ENCODE measurements around the gene MTHFD1L.

The MTHFD1L gene

DNA sequence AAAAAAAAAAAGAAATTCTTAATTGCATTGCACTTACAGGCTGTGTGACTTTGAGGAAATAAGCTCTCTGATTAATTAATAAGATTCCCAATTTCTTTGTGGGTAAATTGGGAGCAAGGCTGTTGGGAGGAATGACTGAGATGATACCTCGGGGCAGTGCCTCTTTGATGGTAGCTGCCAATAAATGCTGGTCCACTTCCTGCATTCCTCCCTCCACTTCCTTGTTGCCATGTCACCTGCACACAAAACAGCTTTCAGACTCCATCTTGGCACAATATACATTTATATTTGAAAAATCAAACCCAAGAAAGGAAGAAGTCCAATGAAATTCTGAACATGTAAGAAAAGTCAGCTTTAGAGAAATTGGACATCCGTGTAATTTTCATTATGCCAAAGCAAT is 45.1 kb downstream of the MTHFD1L start:
- Histone ChIP-seq H3K4me2 (no peak overlapping the region), H3K36me3 (ENCODE audit: insufficient read depth) (0 out of 2 replicates have a peak, but pooled peaks cover 3% of the 10 kb centered on the region)
- TF ChIP-seq, protein P1, sequence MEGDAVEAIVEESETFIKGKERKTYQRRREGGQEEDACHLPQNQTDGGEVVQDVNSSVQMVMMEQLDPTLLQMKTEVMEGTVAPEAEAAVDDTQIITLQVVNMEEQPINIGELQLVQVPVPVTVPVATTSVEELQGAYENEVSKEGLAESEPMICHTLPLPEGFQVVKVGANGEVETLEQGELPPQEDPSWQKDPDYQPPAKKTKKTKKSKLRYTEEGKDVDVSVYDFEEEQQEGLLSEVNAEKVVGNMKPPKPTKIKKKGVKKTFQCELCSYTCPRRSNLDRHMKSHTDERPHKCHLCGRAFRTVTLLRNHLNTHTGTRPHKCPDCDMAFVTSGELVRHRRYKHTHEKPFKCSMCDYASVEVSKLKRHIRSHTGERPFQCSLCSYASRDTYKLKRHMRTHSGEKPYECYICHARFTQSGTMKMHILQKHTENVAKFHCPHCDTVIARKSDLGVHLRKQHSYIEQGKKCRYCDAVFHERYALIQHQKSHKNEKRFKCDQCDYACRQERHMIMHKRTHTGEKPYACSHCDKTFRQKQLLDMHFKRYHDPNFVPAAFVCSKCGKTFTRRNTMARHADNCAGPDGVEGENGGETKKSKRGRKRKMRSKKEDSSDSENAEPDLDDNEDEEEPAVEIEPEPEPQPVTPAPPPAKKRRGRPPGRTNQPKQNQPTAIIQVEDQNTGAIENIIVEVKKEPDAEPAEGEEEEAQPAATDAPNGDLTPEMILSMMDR (conservative IDR thresholded peaks at IDR 0.05; ENCODE audit: low read depth, low read length) = no peak

DNA sequence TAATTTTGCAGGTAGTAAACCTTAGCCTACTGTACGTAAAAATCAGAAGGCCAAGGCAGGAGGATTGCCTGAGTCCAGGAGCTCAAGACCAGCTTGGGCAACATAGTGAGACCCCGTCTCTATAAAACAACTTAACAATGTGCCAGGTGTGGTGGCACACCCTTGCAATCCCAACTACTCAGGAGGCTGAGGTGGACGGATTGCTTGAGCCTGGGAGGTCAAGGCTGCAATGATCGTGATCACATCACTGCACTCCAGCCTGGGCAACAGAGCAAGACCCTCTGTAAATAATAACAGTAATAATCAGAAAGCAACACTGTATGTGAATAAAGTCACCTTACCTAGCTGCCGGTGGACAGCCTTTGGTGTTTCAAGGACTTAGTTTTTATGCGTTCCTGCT is 48.9 kb downstream of the MTHFD1L start:
- Histone ChIP-seq H3K36me3 (ENCODE audit: insufficient read depth) (0 out of 2 replicates have a peak, but pooled peaks cover 3% of the 10 kb centered on the region), H3K79me2 (ENCODE audit: insufficient read depth, low read depth) (no peaks in the 10 kb centered on the region)

More for the DNA sequence above, 45.1 kb downstream of the MTHFD1L start:
- Histone ChIP-seq H3K4me1 (ENCODE audit: low read depth, poor library complexity, severe bottlenecking) (no peaks in the 10 kb centered on the region), H3K27me3 (ENCODE audit: insufficient read depth, low read depth) (no peaks in the 10 kb centered on the region), H2AFZ (ENCODE audit: low read depth) (no peak overlapping the region), H3K9ac (no peak overlapping the region), H3K27ac (no peak overlapping the region), H3K79me2 (ENCODE audit: insufficient read depth, low read depth) (no peaks in the 10 kb centered on the region), H4K20me1 (ENCODE audit: insufficient read depth) (no peaks in the 10 kb centered on the region), H3K4me3 (IDR thresholded peaks at IDR 0.05; ENCODE audit: insufficient read depth, low read depth, low read length) (no peak overlapping the region)

GRCh38 chr6:150915131-150915879 is 49.8 kb downstream of the MTHFD1L start:
- Histone ChIP-seq H4K20me1 (ENCODE audit: insufficient read depth) (no peaks in the 10 kb centered on the region), H3K27me3 (ENCODE audit: insufficient read depth, low read depth) (no peaks in the 10 kb centered on the region), H3K4me1 (ENCODE audit: low read depth, poor library complexity, severe bottlenecking) (no peaks in the 10 kb centered on the region), H3K9ac (no peak overlapping the region), H3K4me3 (IDR thresholded peaks at IDR 0.05; ENCODE audit: insufficient read depth, low read depth, low read length) (no peak overlapping the region), H3K79me2 (ENCODE audit: insufficient read depth, low read depth) (no peaks in the 10 kb centered on the region), H2AFZ (ENCODE audit: low read depth) (no peak overlapping the region), H3K36me3 (ENCODE audit: insufficient read depth) (0 out of 2 replicates have a peak, but pooled peaks cover 3% of the 10 kb centered on the region), H3K27ac (no peak overlapping the region), H3K4me2 (no peak overlapping the region)
- TF ChIP-seq, protein P1 (conservative IDR thresholded peaks at IDR 0.05; ENCODE audit: low read depth, low read length) = no peak

More for the DNA sequence above, 48.9 kb downstream of the MTHFD1L start:
- no peak overlapping the region for H2AFZ ChIP-seq (ENCODE audit: low read depth)
- H3K9ac ChIP-seq = no peak overlapping the region
- H3K4me2 ChIP-seq = no peak overlapping the region
- no peaks in the 10 kb centered on the region for H3K27me3 ChIP-seq (ENCODE audit: insufficient read depth, low read depth)
- TF ChIP-seq, protein P1 (conservative IDR thresholded peaks at IDR 0.05; ENCODE audit: low read depth, low read length) = no peak
- H3K27ac ChIP-seq = no peak overlapping the region
- H3K4me3 ChIP-seq (IDR thresholded peaks at IDR 0.05; ENCODE audit: insufficient read depth, low read depth, low read length) = no peak overlapping the region
- no peaks in the 10 kb centered on the region for H4K20me1 ChIP-seq (ENCODE audit: insufficient read depth)
- no peaks in the 10 kb centered on the region for H3K4me1 ChIP-seq (ENCODE audit: low read depth, poor library complexity, severe bottlenecking)

- no peak overlapping the region for H3K4me2 ChIP-seq
- H3K4me3 ChIP-seq (IDR thresholded peaks at IDR 0.05; ENCODE audit: insufficient read depth, low read depth, low read length) = no peak overlapping the region
- H3K4me1 ChIP-seq (ENCODE audit: low read depth, poor library complexity, severe bottlenecking) = no peaks in the 10 kb centered on the region
- H3K9ac ChIP-seq = no peak overlapping the region
- no peak overlapping the region for H3K27ac ChIP-seq
- H2AFZ ChIP-seq (ENCODE audit: low read depth) = no peak overlapping the region
- H3K36me3 ChIP-seq (ENCODE audit: insufficient read depth) = 0 out of 2 replicates have a peak, but pooled peaks cover 3% of the 10 kb centered on the region
- no peaks in the 10 kb centered on the region for H3K79me2 ChIP-seq (ENCODE audit: insufficient read depth, low read depth)
- TF ChIP-seq, protein P1 (conservative IDR thresholded peaks at IDR 0.05; ENCODE audit: low read depth, low read length) = no peak
- H3K27me3 ChIP-seq (ENCODE audit: insufficient read depth, low read depth) = no peaks in the 10 kb centered on the region
- no peaks in the 10 kb centered on the region for H4K20me1 ChIP-seq (ENCODE audit: insufficient read depth)
These were observed 50.4 kb downstream of the MTHFD1L start for GRCh38 chr6:150915880-150916265.

Data from KMS-11 (cell line).